Thoracic aorta endothelial cell (primary cell): ENCODE measurements around the gene GRAMD1C. TPM values are rescaled to one million over a fixed set of nuclear protein-coding genes. Genes with fewer than 3 reads are reported as not detected.

Source experiments
- total RNA-seq: library from RNA; depleted of rRNA; stranded (reverse); fragments of >200 nt; gene quantifications from 2 replicates; pipeline ENCODE4 v1.2.3, GENCODE V29; 2012

The GRAMD1C gene
- total RNA-seq = 29.9 and 32.2 TPM in 2 replicates

DNA sequence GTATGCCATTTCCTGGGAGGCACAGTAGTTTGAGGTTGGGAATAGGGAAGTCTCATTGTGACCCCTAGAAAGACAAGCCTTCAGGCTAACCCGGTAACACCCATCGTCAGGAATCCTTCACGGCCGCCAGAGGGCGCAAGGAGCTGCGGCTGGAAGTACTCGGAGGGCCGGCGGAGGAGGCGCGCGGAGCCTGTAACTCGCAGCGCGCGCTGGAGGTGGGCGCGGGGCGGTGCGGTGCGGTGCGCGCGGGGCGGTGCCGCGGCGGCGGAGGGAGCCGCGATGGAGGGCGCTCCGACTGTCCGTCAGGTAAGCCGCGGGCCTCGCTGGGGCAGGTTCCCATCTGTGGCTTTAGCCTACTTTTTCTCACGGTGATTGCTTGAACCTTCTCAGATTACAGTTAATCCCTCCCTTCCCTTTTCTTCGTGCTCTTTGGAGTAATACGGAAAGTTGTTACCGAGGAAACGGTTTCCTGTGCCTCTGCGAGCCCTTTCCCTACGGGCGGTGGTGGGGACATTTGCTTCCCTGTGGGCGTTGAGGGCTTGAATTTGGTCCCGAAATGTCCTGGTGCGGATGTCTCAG, at the start of gene GRAMD1C:
Gene GRAMD1C (plus strand): TSS at position 158 of the 579 bp plus-strand sequence. CDS start 122 bp downstream, at position 280.

DNA sequence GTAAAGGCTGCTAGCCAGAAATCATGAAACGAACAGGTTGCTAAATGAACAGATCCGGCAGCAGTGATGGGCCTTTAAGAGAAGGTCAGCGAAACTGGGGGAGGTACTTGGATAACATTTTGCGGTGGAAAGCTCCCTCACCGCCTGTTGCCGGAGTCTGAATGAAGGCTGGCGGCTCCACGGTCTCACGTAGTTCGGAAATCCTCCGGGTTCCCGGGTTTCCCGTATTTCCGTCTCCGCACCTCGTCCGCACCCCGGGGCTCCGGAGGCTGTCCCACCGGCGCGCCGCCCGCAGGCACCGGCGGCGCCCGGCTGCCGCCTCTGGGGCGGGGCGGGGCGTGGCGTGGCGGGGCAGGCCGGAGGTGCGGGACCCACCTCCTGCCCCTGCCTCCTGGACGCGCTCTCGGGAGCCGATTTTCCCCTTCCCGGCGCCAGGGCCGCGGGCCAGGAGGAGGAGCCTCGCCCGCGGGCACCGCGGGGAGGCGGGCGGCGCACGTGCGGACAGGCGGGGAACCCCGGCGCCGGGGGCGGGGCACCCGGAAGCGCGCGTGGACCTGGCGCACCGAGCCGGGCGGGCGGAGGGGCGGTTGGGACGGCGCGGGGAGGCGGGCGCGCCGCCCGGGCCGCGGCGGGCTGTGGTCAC, 108.9 kb downstream of the GRAMD1C start, which contains the start of gene ZDHHC23:
Gene ZDHHC23 (plus strand): TSS at position 642 of the 643 bp plus-strand sequence. CDS start 790 bp downstream, outside the sequence.

Other genes starting within 250 kb of the GRAMD1C start
- 14.5 and 15.5 TPM in 2 replicates for gene USF3, start 142.1 kb upstream of the GRAMD1C start, total RNA-seq
- 264 and 310 TPM in 2 replicates for gene NAA50, start 92.5 kb upstream of the GRAMD1C start, total RNA-seq
- gene ATP6V1A, start 91.8 kb upstream of the GRAMD1C start, total RNA-seq = 121 and 128 TPM in 2 replicates
- 5.2 and 6.8 TPM in 2 replicates for gene ZDHHC23, start 109.2 kb downstream of the GRAMD1C start, total RNA-seq
- 2.1 TPM in 2 replicates for gene CCDC191, start 217.7 kb downstream of the GRAMD1C start, total RNA-seq
- gene QTRT2, start 217.9 kb downstream of the GRAMD1C start, total RNA-seq = 44.2 and 50.5 TPM in 2 replicates